WTC11 (cell line): ENCODE measurements around the gene TSR3. TPM values are rescaled to one million over a fixed set of nuclear protein-coding genes. Genes with fewer than 3 reads are reported as not detected.
A peak's percentile ranks its signal among the peaks of the same experiment; 100 is the strongest.

Experiments
- ATAC-seq: fragments of 200-7000 bp; cut with Tn5 transposase; 2 replicates; pipeline ENCODE4 v1.10.0; 2021; ENCODE audit warnings: mild to moderate bottlenecking, moderate library complexity
- CTCF ChIA-PET: fragments of 300-600 bp; sonication (Branson Sonifier 250); formaldehyde crosslinking; loops from one replicate; lab custom pipeline; 2021; ENCODE audit warnings: antibody characterized with exemption; lab: Charles Lee
- POLR2A ChIA-PET: fragments of 350-600 bp; sonication (Branson Sonifier 250); formaldehyde crosslinking; loops from one replicate; lab custom pipeline; 2021; ENCODE audit warnings: antibody characterized with exemption; lab: Charles Lee
- DNase-seq: peaks from one replicate; pipeline ENCODE4 v3.0.0; 2021; ENCODE audit warnings: low spot score
- H3K27ac Mint-ChIP-seq: 2 replicates; pipeline ENCODE4 v1.8.0; 2021; ENCODE audit warnings: mixed read lengths
- H3K27me3 Mint-ChIP-seq: 2 replicates; pipeline ENCODE4 v1.8.0; 2021; ENCODE audit warnings: low read depth, mild to moderate bottlenecking, moderate library complexity, mixed read lengths
- H3K36me3 Mint-ChIP-seq: 2 replicates; pipeline ENCODE4 v1.8.0; 2021; ENCODE audit warnings: mixed read lengths
- H3K4me1 Mint-ChIP-seq: 2 replicates; pipeline ENCODE4 v1.8.0; 2022; ENCODE audit warnings: mixed read lengths
- H3K4me3 Mint-ChIP-seq: 2 replicates; pipeline ENCODE4 v1.8.0; 2021; ENCODE audit warnings: mild to moderate bottlenecking, moderate library complexity, mixed read lengths
- H3K9me3 Mint-ChIP-seq: 2 replicates; pipeline ENCODE4 v1.8.0; 2021; ENCODE audit warnings: mixed read lengths
- AR ChIP-seq: fragments of 250-450 bp; sonication (Bioruptor Pico); IDR thresholded peaks from 2 replicates; pipeline ENCODE4 v1.9.0; 2021; ENCODE audit warnings: mild to moderate bottlenecking
- E2F5 ChIP-seq: sonication (generic); formaldehyde crosslinking; IDR thresholded peaks from 2 replicates; pipeline ENCODE4 v1.8.1; 2022; ENCODE audit warnings: mild to moderate bottlenecking, moderate library complexity, missing genetic modification reagents
- FOXP1 ChIP-seq: sonication (generic); formaldehyde crosslinking; IDR thresholded peaks from 2 replicates; pipeline ENCODE4 v1.8.0; 2022; ENCODE audit warnings: missing genetic modification reagents, mild to moderate bottlenecking, moderate library complexity, borderline replicate concordance
- FOXP4 ChIP-seq: sonication (generic); formaldehyde crosslinking; IDR thresholded peaks from 2 replicates; pipeline ENCODE4 v1.8.0; 2022; ENCODE audit warnings: mild to moderate bottlenecking, missing genetic modification reagents
- GABPB1 ChIP-seq: sonication (generic); formaldehyde crosslinking; IDR thresholded peaks from 2 replicates; pipeline ENCODE4 v1.8.1; 2023; ENCODE audit warnings: mild to moderate bottlenecking, missing genetic modification reagents
- NR1H2 ChIP-seq: sonication (generic); formaldehyde crosslinking; IDR thresholded peaks from 2 replicates; pipeline ENCODE4 v1.9.0; 2021; ENCODE audit warnings: mild to moderate bottlenecking, moderate library complexity, missing genetic modification reagents
- PRRX2 ChIP-seq: fragments of 250-450 bp; sonication (Bioruptor Pico); IDR thresholded peaks from 2 replicates; pipeline ENCODE4 v1.8.0; 2021; ENCODE audit warnings: mild to moderate bottlenecking
- TCF7 ChIP-seq: sonication (generic); formaldehyde crosslinking; IDR thresholded peaks from 2 replicates; pipeline ENCODE4 v1.8.0; 2022; ENCODE audit warnings: mild to moderate bottlenecking, low read depth, missing genetic modification reagents, moderate library complexity
- TEAD1 ChIP-seq: sonication (generic); formaldehyde crosslinking; IDR thresholded peaks from 2 replicates; pipeline ENCODE4 v1.8.0; 2022; ENCODE audit warnings: mild to moderate bottlenecking, missing genetic modification reagents
- ZNF232 ChIP-seq: sonication (generic); formaldehyde crosslinking; IDR thresholded peaks from 2 replicates; pipeline ENCODE4 v1.8.0; 2022; ENCODE audit warnings: mild to moderate bottlenecking, missing genetic modification reagents
- ZNF317 ChIP-seq: sonication (generic); formaldehyde crosslinking; IDR thresholded peaks from 2 replicates; pipeline ENCODE4 v1.8.1; 2023; ENCODE audit warnings: low read depth, mild to moderate bottlenecking, moderate library complexity, missing genetic modification reagents, borderline replicate concordance
- ZNF396 ChIP-seq: fragments of 250-450 bp; sonication (Bioruptor Pico); IDR thresholded peaks from 2 replicates; pipeline ENCODE4 v1.8.0; 2021; ENCODE audit warnings: mild to moderate bottlenecking, moderate library complexity, borderline replicate concordance
- ZNF425 ChIP-seq: fragments of 250-450 bp; sonication (Bioruptor Pico); conservative IDR thresholded peaks from 2 replicates; pipeline ENCODE4 v1.9.0; 2021; ENCODE audit warnings: mild to moderate bottlenecking
- total RNA-seq: library from RNA; stranded (reverse); gene quantifications from 3 replicates; pipeline ENCODE4 v1.2.3, GENCODE V29; 2021
- TF ChIP-seq, protein P1 (sequence below): fragments of 250-450 bp; sonication (Bioruptor Pico); IDR thresholded peaks from 2 replicates; pipeline ENCODE4 v2.1.2; 2022; ENCODE audit warnings: mild to moderate bottlenecking, moderate library complexity
- TF ChIP-seq, protein P2 (sequence below): sonication (generic); formaldehyde crosslinking; conservative IDR thresholded peaks from 2 replicates; pipeline ENCODE4 v1.8.1; 2023; ENCODE audit warnings: mild to moderate bottlenecking, low read depth, missing genetic modification reagents, moderate library complexity
- TF ChIP-seq, protein P3 (sequence below): sonication (generic); formaldehyde crosslinking; IDR thresholded peaks from 2 replicates; pipeline ENCODE4 v1.8.0; 2023; ENCODE audit warnings: missing genetic modification reagents

Gene TSR3
- total RNA-seq, 1 experiment from 2014 or later: 66.3 TPM

GRCh38 chr16:1351582-1352362, at the start of gene TSR3, which contains the start of gene GNPTG (continued):
- TF ChIP-seq, protein P1, sequence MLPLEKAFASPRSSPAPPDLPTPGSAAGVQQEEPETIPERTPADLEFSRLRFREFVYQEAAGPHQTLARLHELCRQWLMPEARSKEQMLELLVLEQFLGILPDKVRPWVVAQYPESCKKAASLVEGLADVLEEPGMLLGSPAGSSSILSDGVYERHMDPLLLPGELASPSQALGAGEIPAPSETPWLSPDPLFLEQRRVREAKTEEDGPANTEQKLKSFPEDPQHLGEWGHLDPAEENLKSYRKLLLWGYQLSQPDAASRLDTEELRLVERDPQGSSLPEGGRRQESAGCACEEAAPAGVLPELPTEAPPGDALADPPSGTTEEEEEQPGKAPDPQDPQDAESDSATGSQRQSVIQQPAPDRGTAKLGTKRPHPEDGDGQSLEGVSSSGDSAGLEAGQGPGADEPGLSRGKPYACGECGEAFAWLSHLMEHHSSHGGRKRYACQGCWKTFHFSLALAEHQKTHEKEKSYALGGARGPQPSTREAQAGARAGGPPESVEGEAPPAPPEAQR (CRISPR knock-in tag): no peak
- peak; percentile 84 for TF ChIP-seq E2F5 (CRISPR knock-in tag)
- TF ChIP-seq FOXP1 (CRISPR knock-in tag): peak; percentile 67

DNA sequence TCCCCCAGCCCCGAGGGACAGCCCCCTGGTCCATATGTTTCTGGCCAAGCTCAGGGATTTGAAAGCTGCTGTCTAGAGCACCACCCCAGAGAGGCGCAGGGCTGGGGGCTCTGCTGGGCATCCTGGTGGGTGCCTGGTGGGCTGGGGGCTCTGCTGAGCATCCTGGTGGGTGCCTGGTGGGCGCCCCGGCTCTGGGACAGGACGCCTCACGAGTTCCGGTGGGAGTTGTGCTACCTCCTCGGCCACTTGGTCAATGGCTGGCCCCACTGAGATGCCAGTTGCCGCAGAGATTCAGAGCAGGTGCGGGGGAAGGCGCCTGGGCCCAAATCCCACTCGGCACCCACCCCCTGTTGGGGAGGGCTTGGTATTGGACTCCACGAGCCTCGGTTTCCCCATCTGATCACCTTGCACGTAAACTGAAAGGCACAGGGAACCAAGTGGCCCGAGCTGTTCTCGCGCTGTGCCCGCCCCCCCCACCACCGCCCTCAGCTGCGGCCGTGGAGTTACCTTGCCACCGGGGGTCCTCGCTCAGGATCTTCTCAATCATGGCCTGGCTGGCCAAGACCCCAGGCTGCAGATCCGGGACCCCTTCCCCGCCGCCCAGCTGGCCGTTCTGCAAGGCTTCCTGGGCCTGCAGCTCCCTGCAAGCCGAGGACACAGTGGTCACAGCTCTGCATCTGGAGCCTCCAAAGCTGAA, 49.5 kb upstream of the TSR3 start:
- no peak for DNase-seq
- CTCF ChIA-PET: no interaction called here
- H3K27ac Mint-ChIP-seq: no peak overlapping the region
- TF ChIP-seq ZNF425 (CRISPR knock-in tag) (no peak), ZNF317 (CRISPR knock-in tag) (no peak), PRRX2 (CRISPR knock-in tag) (no peak), FOXP4 (no peak), NR1H2 (no peak), ZNF232 (CRISPR knock-in tag) (no peak), TEAD1 (no peak), AR (CRISPR knock-in tag) (no peak), TCF7 (no peak), ZNF396 (CRISPR knock-in tag) (no peak), GABPB1 (CRISPR knock-in tag) (no peak)
- TF ChIP-seq, protein P2, sequence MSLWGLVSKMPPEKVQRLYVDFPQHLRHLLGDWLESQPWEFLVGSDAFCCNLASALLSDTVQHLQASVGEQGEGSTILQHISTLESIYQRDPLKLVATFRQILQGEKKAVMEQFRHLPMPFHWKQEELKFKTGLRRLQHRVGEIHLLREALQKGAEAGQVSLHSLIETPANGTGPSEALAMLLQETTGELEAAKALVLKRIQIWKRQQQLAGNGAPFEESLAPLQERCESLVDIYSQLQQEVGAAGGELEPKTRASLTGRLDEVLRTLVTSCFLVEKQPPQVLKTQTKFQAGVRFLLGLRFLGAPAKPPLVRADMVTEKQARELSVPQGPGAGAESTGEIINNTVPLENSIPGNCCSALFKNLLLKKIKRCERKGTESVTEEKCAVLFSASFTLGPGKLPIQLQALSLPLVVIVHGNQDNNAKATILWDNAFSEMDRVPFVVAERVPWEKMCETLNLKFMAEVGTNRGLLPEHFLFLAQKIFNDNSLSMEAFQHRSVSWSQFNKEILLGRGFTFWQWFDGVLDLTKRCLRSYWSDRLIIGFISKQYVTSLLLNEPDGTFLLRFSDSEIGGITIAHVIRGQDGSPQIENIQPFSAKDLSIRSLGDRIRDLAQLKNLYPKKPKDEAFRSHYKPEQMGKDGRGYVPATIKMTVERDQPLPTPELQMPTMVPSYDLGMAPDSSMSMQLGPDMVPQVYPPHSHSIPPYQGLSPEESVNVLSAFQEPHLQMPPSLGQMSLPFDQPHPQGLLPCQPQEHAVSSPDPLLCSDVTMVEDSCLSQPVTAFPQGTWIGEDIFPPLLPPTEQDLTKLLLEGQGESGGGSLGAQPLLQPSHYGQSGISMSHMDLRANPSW: no peak
- TF ChIP-seq, protein P3, sequence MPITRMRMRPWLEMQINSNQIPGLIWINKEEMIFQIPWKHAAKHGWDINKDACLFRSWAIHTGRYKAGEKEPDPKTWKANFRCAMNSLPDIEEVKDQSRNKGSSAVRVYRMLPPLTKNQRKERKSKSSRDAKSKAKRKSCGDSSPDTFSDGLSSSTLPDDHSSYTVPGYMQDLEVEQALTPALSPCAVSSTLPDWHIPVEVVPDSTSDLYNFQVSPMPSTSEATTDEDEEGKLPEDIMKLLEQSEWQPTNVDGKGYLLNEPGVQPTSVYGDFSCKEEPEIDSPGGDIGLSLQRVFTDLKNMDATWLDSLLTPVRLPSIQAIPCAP (CRISPR knock-in tag): no peak
- TF ChIP-seq, all 79 proteins: peak for 0
- no peaks in the 10 kb centered on the region for H3K27me3 Mint-ChIP-seq
- H3K36me3 Mint-ChIP-seq: peaks cover 11% of the 10 kb centered on the region; the same call in 1 of the 2 replicates
- ATAC-seq: no peak
- H3K9me3 Mint-ChIP-seq: no peaks in the 10 kb centered on the region
- POLR2A ChIA-PET: no interaction called here
- no peaks in the 10 kb centered on the region for H3K4me1 Mint-ChIP-seq
- no peak overlapping the region for H3K4me3 Mint-ChIP-seq
